Endometrial microvascular endothelial cells (primary cell): ENCODE results near the gene GLRA3. TPM values are rescaled to one million over a fixed set of nuclear protein-coding genes. Genes with fewer than 3 reads are reported as not detected.

Experiments
- total RNA-seq: library from RNA; depleted of rRNA; stranded (reverse); fragments of >200 nt; gene quantifications from one replicate; pipeline ENCODE4 v1.2.3, GENCODE V29; 2015; ENCODE audit errors: inconsistent ontology term

GLRA3 gene
- total RNA-seq, 1 donor from 2014 or later = not detected

Other genes with a start within 250 kb of the GLRA3 start
- not detected for gene ADAM29, start 89.1 kb upstream of the GLRA3 start, total RNA-seq